GM12892 (cell line): Measurements from ENCODE around the gene KLHDC7B.

Source experiments
- DNase-seq: peaks from one replicate; pipeline ENCODE4 v3.0.0; 2011; ENCODE audit not compliant: insufficient read length
- FAIRE-seq: peaks from 2 replicates; lab custom pipeline; 2011; peaks lifted over from hg19 to GRCh38; lab: Jason Lieb, UNC
- POLR2A ChIP-seq: IDR thresholded peaks from 2 replicates; pipeline ENCODE4 v1.6.1; 2011; ENCODE audit warnings: low read depth, low read length, control low read depth
- POLR2AphosphoS5 ChIP-seq: IDR thresholded peaks from 2 replicates; pipeline ENCODE4 v1.6.1; 2011; ENCODE audit warnings: low read depth, low read length, control low read depth
- TAF1 ChIP-seq: IDR thresholded peaks from 2 replicates; pipeline ENCODE4 v1.6.1; 2011; ENCODE audit warnings: low read depth, mild to moderate bottlenecking, control low read depth, low read length, borderline replicate concordance

The KLHDC7B gene

DNA sequence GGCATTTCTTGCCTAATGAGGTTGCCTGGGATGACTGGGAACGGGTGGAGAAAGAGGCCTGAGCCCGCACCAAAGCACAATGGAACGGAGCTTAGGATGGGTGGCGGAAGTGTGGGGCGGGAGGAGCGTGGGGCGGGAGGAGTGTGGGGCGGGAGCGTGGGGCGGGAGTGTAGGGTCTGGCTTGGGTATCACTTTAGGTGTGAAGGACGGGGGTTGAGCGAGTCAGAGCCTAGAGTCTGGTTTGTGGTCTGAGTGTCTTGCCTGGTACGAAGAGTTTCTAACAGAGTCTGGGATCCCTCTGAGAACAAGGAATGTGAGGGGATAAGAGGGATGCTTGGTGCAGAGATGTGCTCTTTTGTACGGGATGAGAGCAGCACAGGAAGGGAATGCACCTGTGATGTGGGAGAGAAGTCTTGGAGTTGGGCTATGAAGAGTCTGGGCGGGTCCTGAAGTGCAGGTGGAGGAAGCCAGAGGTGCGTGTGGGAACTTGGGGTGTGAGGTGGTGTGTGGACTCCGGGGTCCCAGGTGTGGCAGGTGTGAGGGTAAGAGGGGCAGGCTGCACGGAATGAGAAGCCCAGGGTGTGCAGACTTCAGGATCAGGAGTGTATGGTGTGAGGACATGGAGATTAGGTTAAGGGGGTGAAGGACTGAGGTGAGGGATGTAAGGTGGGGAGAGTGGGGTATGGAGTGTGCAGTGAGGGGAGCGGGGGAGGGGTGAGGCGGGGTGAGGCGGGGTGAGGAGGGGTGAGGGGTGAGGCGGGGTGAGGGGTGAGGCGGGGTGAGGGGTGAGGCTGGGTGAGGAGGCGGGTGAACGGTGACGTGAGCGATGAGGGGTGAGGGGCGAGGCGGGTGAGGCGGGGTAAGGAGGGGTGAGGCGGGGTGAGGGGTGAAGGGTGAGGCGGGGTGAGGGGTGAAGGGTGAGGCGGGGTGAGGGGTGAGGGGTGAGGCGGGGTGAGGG lies 16.0 kb downstream of the KLHDC7B start:
- FAIRE-seq = no peak
- TF ChIP-seq POLR2AphosphoS5 = no peak
- TF ChIP-seq TAF1 = no peak
- TF ChIP-seq POLR2A = no peak
- DNase-seq = no peak

DNA sequence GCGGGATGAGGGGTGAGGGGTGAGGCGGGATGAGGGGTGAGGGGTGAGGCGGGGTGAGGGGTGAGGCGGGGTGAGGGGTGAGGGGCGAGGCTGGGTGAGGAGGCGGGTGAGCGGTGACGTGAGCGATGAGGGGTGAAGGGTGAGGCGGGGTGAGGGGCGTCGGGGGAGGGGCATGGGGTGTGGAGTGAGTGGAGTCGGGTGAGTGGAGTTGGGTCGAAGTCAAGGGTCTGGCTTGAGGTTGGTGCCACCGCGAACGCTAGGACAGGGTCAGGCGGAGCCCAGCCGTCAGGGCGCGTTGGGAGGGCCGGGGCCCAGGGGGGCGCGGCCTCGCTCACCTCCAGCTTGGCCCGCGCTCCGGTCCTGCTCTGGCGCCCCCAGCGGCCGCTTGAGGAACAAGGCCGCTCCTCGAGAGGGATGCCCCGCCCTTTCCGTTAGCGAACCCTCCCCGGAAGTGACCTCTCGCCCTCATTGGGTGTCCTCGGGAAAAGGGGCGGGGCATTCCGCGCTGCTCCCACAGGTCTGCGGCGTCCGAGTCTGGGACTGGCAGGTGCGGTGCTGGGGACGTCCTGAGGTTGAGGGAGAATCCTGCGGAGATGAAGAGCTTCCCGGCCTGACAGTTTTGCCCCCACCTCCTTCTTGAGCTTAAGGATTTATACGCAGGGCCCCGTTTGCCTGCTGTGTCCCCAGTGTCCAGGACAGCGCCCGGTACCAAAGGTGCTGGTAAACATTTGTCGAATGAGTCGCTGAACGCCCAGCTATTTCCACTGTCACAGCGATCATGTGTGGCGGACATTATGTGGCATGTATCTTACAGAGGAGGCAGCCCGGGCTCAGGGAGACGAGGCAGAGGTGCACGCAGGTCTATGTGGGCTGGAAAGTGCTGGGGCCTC lies 17.1 kb downstream of the KLHDC7B start, which contains the start of gene SYCE3:
Gene SYCE3 (minus strand): TSS at position 397 of the 890 bp plus-strand sequence. CDS start 6,514 bp downstream, outside the sequence.
- peak; percentile 100 for FAIRE-seq
- no peak for TF ChIP-seq TAF1
- TF ChIP-seq POLR2AphosphoS5 = no peak
- peak; percentile 43; the same call in 1 of the 2 replicates for TF ChIP-seq POLR2A

DNA sequence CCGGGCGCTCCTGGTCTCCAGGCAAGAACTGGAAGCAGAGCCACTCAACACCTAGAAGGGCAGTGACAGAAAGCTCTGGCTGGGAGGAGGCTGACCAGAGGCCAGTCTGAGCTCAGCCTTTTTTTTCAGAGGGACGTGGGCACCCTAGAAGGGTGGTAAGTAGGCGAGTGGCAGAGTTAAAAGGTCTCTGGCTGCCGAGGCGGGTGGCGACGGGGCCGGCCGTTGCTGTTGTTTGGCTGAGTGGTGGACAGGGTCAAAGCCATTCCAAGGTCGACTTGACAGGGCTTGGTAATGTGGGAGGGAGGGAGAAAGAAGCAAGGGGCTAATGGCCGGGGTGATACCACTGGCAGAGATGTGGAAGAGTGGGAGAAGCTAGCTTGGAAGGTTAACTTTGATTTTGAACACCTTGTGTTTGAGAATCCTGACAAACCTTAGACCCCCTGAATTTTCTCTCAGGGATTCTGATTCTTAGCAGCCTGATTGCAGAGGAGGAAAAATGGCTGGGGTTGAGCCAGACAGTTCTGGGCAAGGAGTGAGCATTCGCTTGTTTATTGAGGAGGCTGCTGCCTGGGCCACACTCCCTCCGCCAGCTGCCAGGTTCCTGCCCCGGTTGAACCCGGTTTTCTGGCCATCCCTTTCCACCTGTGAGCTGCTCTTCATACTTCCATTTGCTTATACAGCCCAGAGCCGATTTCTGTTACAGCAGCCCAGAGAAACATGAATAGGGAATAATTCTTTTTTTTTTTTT lies 17.9 kb downstream of the KLHDC7B start:
- TF ChIP-seq POLR2AphosphoS5 (no peak), POLR2A (no peak), TAF1 (no peak)
- FAIRE-seq (no peak), DNase-seq (no peak)

More for the DNA sequence above, 17.1 kb downstream of the KLHDC7B start, which contains the start of gene SYCE3:
- DNase-seq = peak; percentile 94

DNA sequence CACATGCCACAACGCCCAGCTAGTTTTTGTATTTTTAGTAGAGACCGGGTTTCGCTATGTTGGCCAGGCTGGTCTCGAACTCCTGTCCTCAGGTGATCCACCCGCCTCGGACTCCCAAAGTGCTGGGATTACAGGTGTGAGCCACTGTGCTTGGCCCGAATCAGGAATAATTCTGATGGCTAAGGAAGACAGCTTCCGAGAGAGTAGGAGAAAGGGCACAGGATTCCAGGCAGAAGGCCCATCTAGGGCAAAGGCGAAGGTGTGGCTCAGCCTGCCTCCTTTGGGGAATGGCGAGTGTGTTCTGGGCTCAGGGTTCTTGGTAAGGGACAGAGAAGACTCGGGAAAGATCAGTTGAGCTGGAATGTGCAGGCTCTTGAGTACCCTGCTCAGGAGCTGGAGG lies 18.6 kb downstream of the KLHDC7B start:
- TF ChIP-seq TAF1 (no peak), POLR2A (no peak), POLR2AphosphoS5 (no peak)
- FAIRE-seq (no peak), DNase-seq (no peak)

DNA sequence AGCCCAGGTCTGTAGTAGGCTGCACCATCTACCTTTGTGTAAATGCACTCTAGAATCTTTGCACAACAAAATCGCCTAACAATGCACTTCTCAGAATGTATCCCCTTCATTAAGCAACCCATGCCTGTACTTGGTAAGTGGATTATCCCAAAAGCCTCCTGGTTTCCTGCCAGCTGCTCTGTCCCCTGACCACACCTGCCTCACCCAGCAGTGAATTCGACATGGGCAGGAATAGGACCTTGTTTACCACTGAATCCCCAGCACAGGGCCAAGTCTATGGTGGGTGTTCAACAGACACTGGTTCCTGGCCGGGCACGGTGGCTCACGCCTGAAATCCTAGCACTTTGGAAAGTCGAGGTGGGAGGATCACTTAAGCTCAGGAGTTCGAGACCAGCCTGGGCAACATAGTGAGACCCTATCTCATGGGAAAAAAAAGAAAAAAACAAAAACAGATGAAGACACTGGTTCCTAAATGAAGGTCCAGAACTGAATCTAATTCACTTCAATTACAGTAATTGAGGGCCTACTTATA lies 22.1 kb downstream of the KLHDC7B start:
- FAIRE-seq (no peak), DNase-seq (no peak)
- TF ChIP-seq TAF1 = no peak
- TF ChIP-seq POLR2A = no peak
- no peak for TF ChIP-seq POLR2AphosphoS5

DNA sequence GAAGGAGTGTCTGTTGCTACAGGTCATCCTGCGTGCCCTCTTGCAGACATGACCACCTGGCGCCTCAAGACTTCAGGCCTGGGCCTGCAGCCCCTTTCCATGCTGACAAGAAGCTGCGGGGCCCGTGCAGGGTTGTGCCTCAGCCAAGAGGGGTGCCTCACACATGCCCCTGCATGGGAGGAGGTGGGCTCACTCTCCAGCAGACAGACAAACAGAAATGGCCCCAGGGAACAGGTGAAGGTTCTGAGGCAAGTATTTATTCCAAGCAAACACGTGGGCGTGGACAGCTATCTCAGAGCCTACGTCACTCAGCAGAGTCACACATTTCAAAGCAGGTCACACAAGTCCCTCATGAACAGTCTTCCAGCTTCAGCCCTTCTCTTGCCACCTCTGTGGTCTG lies 22.9 kb downstream of the KLHDC7B start:
- no peak for TF ChIP-seq TAF1
- TF ChIP-seq POLR2AphosphoS5 = no peak
- TF ChIP-seq POLR2A = no peak
- FAIRE-seq (no peak), DNase-seq (no peak)

DNA sequence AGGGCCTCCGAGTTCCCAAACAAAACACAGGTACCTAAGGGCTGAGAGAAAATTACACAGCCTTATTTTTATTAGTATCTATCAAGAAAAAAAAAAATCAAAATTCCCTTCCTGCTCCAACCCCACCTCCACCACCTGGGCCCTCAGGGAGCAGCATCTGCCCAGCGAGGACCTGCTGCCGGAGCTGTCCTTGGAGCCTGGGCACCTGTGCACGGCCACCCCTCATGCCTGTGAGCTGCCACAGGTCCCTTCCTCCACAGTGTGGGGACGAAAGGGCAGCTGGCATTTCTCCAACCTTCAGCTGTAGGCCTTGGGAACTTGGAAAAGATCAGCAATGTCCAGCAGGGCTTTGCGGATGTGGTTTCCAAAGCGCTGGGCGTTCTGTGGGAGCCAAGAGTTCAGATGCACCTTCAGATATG lies 23.4 kb downstream of the KLHDC7B start:
- DNase-seq (no peak), FAIRE-seq (no peak)
- TF ChIP-seq POLR2A (no peak), TAF1 (no peak), POLR2AphosphoS5 (no peak)

DNA sequence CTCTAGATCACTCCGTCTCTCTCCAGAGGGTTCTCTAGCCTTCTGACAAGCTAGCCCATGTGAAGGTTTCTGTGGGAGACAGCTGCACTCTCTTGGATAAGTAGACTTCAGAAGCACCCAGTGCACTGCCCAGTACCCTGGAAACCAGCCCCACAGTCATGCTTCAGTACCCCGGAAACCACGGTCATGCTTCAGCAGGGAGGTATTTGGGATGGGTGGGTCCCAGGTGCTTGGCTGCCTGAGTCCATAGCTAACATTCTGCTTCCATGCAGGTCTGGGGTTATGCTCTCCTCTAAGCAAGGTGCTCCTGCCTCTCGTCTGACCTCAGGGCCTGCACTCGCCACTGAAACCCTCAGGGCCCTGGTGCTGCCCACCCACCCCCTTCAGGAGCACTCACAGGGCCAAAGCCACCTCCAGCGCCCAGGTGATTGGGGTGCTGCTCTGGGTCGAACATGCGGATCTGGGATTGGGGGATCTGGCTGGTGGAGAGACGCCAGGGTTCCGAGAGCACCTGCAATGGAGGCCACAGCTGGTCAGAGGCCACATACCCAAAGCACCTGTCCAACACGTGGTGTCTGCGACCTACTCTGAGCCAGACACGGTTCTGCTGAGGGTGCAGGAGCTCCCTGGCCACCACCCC lies 24.3 kb downstream of the KLHDC7B start:
- TF ChIP-seq POLR2AphosphoS5 (no peak), POLR2A (no peak), TAF1 (no peak)
- DNase-seq (no peak), FAIRE-seq (no peak)

DNA sequence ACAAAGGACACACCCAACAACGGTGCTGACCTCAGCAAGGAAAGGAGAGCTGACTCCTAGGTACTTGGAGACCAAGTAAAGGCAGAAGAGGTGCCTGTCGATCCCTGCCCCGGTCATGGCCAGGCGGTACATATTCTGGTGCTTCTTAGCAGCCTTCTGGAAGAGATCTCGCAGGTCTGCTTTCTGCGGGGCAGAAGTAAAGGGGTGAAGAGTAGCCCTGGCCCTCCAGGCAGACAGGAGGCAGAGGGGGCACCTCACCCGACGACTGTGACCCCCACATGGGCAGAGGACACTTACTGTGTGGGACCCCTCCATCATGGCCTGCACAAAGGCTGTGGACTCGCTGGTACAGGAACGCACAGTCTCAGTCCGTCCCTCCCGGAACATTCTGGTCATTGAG lies 25.2 kb downstream of the KLHDC7B start:
- no peak for FAIRE-seq
- TF ChIP-seq POLR2AphosphoS5 (no peak), TAF1 (no peak), POLR2A (no peak)
- no peak for DNase-seq
